Stromal cell of bone marrow (primary cell): ENCODE results near the gene GMPR2.

ENCODE experiments used
- DNase-seq: peaks from one replicate; pipeline ENCODE4 v3.0.0-alpha.2; 2012; ENCODE audit warnings: low read depth

GMPR2 gene

DNA sequence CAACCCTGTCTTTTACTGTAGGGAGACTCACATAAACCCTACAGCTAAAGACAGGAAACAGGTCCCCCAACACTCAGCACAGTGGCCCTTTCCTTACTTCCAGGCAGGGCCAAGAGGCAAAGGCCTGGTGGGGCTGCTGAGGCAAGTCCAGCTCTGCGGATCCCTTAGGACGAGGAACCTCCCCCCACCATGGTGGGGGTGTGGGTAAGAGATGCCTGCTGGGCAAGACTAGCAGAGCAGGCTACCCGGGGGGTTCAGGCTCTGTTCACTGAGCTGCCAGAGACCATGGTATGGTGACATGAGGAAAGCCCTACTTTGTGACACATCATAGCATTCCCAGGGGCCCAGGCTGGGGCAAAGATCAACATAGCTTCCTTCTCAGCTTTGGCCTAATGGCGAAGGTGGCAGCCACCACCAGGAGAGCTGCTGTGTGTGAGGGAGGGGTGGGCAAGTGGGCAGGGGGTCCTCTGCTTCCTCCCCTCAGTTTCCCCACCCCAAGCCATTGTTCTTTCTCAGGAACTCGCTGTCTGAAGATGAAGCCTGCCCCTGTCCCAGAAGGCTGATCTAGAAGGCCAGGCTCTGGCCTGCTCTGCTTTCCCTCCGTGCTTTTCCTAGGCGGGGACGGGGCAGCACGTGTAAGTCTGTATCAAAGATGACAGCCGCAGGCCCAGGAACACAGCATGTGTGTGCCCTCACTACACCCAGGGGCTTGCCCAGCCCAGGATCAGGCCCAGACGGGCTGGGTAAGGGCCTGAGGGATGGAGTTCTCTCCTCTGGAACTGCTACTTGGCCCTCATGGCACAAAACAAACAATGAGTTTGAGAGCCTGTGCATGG, 19.8 kb downstream of the GMPR2 start:
- no peak for DNase-seq

DNA sequence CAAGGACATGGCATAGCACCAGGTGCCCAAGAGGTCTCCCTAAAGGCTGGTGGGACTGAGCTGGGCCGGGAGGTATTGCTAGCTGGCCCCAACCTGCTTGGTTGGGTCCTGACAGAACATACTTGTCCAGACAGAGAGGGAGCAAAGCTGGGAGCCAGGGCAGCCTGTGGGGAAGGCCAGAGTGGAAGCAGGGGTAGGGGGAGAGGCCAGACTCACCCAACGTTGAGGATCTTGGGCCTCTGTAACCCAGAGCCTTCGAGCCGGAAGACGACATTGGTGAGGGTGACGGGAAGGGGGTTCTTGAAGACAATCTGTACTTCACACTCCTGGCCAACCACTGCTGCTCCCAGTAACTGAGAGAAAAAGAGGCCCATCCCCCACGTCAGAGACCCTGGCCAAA, 21.2 kb downstream of the GMPR2 start:
- DNase-seq, result no peak

DNA sequence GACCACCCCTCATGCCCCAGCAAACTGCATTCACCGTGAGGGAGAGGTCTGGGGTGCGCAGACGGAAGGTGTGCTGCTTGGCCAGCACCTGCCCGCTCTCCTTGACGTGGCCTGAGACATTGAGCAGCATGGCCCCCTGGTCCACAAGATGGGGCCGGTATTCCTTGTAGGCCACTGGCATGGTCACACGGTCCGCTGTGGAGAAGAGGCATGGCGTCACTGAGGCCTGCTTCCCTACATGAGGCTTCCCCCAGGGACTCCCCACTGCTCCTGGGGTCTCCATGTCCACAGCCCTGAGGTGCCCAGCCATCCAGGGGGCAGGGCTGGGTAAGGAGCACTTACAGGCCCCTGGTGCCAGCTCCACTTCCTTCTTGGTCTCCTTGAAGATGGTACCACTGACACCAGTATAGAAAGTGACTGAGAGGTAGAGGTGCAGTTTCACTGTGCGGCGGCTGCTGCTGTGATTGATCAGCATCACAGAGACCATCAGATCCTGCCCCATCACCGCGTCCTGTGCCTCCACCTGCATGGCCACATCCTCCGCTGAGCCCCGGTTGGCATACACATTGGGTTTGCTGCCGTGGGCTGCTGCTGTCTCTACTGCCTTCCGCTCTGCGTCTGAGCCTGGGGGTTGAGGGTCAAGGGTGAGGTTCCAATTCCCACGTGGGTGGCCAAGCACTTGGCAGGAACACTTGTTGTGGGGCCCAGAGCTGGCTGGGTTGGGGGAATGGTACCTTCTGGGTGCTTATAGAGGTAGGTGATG, 22.1 kb downstream of the GMPR2 start:
- DNase-seq, result no peak

DNA sequence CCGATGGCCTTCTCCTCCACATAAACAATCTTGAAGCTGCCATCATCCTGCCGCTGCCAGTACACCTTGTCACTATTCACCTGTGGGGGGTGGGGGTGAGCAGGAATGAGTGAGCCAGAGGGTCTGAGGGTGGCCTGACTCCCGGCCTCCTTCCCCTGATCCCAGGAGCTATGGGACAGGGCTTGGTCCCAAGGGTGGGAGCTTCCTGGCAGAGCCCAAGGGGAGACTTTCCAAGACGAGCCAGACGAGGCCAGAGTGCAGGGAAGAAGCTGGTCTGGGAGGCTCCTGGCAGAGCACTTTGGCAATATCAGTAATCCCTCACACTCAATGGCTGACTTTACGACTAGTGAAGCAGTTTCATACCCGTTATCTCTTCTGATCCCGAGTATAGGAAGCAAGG, 22.7 kb downstream of the GMPR2 start:
- DNase-seq, result no peak

DNA sequence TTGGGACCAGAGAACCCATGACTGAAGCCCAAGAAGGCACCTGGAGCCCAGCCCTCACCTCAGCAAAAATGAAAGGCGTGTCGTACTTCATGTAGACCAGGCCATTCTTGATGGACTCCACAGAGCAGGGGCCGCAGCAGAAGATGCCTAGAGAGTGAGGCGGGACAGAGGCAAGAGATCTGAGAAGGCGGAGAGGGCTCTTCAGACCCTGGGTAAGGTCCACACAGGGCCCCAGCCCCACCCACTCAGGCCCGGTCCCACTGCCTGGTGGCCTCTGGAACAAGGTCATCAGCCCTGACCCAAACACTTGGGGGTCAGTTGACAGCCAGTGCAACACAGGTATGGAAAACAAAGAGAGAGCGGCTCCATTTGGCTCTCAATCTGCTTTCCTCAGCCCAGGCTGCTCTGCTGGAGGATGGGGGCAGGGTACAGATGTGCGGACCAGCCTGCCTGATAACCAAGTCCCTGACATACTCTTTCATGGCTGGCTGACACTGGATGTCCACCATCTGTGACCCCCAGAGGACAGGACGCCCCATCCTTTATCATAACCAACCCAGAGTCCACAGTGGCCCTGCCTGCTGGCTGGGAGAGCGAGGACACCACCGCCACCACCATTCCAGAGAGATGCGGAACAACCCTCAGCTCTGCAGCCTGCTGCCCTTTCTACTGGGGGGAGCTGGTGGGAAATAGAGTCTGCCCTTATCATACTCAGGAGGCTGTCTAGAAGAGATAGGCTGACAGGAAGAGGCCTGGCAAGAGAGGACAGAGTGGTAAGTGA, 23.4 kb downstream of the GMPR2 start:
- DNase-seq, result no peak

DNA sequence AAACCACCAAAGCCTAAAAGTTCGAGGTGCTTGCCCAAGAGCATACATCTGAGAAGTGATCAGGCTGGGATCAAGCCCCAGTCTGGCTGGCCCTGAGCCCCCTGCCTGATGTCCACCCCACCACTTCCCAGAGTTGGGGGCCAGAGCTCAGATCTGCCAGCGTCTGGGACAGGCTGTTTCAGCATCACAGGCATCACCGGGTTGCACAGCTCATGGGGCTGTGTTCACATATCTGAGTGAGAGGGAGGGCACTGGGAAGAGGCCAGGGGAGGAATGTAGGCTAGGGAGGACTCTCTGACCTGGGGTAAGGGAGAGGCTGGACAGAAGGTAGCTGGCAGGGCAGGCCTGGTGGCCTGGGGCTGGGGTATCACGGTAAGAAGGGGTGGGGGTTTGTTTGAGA, 24.2 kb downstream of the GMPR2 start:
- DNase-seq, result no peak

DNA sequence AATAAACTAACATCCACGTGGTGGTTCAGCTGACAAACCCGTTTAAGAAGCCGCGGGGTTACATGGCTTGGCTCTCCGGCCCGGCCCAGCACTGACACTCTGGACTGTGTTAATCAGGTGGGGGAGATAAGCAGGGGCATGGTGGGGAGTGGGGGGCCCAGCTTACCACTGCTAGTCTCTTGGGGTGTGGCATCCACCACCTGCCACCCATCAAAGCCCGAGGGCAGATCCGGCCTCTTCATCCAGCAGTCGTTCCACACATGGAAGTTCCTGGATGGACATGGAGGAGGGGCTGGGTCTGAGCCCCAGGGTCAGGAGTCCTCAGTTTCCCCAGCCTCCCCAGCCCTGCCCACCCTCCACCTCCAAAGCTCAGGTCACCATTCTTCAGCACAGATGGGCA, 25.4 kb downstream of the GMPR2 start:
- DNase-seq, result no peak

DNA sequence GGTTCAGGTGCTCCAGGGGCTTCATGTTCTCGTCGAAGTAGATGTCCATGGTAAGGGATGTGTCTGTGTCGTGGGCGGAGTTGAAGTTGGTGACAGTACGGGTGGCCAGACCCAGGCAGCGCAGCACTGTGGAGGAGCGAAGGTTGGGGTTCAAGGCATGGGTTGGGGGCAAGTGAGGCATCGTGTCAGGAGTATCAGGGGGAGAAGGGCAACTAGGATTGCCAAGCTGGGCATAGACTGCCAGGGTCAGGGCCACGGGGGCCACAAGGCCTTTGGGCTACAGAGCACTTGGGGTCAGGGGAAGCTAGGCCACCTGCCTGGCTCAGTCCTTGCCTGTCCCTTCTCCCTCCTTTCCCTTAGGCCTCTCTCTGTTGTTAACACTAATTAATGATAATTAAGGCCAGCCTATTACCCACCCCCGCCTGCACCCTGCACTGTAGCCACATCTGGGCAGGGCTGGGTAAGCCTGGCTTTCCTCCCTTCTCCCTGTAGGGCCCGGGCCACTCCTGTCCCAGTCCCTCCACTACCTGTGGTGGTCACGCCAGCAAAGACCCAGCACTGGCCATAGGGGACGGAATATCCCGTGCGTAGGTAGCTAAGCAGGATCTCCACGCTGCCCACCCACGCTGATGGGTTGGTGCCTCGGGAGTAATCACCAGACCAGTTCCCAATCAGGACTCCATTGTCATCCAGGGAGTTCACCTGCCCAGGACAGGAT, 26.0 kb downstream of the GMPR2 start:
- no peak for DNase-seq

DNA sequence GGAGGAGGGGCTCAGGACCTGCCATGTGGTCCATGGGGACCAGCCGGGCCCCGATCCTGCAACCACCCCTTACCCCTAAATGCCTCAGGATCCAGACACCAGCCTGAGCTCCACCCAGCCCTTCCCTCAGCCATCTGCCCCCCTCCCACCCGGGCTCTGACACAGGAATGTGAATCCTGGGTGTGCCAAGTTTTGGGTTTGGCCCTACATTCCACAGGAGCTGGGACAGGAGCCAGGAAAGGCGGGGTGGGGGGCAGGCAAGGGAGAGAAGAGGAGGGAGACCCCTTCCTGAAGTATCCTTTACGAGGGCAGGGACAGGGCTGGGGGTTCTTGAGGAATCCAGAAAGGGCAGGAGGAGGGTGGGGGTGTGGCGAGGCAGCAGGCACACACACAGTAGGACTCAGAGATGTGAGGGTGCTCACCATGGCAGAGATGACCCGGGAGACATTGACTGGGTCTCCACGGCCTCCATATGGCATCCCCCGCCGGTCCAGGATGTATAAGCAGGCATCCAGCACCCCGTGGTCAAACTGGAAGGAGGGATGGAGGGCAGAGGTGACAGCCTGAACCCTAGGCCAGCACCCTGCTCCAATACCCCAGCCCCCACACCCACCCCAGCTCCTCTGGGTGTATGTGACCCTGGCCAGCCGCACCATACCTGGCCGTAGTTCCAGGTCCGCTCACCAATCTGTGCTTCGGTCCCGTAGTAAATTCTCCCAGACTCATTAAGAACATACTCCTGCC, 26.7 kb downstream of the GMPR2 start:
- DNase-seq, result no peak

DNA sequence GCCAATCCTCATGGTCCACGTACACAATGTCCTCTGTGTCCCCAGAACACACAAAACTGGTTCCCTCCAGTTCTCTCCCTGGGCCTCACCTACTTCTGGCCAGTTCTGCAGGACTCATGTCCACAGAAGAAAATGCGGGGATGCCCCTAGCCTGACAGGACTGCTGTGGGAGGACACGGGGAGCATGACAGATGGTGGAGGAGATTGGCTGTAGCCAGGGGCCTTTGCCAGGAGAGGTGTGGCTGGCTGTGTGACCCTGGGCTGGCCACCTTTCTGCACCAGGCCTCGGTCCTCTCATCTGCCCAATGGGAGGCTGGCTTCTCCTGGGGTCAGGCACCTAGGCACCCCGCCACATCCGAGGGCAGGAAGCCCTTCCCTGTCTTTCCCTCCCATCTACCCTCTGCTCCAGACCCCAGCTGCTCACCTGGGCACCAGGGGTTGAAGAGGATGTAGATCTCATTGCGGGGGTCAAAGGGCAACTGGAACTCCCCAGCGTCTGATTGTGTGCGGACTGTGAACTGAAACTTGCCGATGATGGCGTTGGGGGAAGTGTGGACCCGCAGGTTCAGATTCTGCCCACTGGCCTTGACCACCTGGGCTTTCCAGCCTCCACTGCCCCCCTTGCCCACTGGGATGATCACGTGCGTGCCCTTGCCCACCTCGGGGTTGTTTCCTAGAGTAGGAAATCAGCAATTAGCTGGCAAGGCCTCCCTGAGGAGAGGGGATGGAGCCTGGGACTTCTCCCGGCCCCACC, 27.5 kb downstream of the GMPR2 start:
- no peak for DNase-seq

DNA sequence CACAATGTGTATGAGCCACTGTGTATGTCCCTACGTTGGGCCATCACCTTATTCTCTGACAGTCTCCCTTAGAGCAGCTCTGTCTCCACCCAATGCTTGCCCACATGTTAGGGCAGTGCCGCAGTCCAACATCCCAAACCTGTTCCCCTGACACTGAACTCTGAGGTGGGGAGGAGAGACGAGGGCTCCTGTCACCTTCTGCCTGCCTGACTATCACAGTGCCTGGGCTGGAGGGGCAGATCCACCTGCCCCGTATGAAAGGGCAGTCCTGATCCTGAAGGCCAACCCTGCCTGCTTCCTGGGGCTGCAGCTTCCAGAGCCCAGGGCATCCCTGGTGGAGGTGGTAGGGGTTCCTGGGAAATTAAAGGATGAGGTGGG, 28.0 kb downstream of the GMPR2 start:
- DNase-seq, result no peak

DNA sequence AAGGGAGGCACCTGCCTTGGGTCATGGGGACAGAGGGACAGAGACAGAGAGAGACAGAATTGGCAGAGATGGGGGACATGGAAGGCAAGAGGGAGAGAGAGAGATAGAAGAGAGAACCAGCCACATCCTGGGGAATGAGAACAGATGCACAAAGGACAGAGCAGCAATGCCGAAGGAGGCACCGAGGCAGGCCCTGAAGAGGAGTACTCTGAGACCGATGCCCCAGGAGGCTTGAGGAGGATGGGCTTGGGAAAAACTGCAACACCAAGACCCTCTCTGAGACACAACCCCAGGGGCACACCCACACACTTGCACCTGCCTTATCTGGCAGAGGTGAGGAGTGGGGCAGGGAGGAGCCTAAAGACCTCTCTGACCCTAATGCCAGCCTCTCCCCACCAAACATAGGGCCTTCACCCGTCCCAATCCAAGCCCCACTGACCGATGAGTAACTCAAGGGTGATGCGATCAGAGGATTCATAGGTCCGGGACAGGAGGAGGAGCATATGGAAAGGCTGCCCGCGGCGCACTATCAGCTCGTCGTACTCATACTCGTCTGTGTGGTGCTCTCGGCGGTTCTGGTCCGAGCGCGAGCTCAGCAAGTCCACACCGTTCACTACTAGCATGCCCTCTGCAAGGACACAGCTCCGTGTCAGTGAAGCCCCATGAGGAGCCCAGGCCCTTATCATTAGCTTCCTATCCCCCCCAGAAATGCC, 28.7 kb downstream of the GMPR2 start:
- no peak for DNase-seq

DNA sequence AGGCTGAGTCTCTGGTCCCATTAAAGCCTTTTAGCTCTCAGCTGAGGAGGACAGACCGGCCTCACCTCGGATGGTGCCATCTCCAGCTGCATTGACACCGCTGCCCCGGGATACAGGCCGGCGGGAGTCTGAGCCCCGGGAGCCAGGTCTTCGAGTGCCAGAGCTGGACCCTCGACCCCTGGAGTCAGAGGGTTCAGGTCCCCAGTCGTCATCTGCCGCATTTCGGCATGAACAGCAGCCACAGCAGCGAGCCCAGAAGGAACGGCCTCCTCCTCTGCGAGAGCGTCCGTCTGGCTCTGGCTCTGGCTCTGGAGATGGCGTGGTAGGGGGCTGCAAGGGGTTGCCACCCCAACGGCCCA, 29.2 kb downstream of the GMPR2 start:
- no peak for DNase-seq

DNA sequence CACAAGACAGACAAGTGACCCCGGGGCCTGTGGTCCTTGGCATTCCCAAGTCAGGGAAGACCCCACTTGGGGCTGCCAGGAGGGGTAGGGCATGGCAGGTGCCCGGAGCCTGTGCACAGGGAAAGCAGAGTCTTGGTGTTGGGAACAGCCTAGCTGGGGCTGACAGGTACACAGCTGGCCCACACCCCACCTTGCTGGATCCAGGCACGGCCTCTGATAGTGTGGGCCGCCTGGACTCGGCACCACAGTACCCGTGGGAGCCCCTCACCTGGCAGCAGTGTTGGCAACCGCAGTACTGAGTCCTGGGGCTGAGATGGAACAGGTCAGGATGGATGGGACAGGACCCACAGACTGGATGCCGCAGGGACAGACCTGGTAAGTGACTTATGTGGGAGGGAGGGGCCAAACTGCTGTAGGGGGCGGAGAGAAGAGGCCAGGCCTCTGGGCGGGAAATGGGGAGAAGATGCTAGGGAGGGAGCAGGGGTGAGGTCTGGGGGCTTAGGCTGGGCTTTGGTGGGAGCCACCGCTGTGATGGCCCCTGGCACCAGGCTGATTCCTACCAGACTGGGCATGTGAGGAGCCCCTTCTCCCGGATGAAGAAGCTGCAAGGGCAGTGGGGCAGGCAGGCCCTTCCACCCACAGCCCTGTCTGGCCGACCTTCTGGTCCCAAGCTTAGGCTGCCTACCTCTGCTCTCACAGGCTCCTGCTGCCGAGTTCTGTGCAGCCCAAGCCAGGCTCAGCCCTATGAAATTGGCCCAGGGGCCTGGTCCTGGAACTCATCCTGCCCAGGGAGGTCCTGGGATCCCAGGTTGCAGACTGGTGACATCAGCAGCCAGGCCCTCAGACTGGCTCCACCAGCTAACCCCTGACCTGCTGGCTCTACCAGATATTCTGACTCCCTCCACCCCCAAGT, 30.3 kb downstream of the GMPR2 start, which contains the start of gene TGM1:
Gene TGM1 (minus strand): TSS at position 357 of the 913 bp plus-strand sequence. CDS start 825 bp downstream, outside the sequence.
- no peak for DNase-seq

DNA sequence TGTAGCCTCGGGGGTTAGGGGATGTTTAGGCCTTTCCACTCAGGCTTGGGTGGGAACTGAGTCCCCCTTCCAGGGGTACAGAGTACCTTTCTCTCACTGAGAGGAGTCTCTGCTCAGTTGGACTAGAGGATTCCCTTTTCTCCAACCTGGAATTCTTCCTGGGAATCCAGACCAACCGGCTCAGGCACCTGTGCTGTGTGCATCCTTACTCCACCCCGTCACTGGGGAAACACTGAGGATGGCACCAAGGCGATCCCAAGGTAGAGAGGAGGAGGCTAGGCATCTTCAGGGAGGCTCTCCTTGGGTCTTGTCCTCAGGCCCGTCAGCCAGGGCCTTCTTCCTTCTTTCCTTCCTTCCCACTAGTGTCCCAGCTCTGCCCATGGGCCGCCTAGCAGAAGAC, 31.1 kb downstream of the GMPR2 start:
- DNase-seq, result no peak

DNA sequence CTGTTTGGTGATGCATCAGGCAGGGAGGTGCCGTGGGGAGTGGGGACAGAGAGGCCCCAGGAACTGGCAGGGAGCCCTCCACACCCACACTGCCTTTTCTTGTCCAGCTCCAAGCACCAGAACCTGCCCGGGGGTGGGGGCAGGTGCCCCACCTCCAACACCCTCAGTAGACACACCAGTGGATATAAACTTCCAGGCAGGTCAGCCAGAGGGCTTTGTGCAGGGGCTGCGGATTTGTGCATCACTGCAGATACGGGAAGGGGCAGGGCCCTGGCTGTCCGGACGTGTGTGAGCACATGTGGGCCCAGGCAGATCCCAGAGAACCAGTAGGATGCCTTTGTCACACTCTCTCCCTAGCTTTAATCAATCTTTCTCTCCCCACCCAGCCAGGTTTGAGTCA, 31.6 kb downstream of the GMPR2 start:
- no peak for DNase-seq

DNA sequence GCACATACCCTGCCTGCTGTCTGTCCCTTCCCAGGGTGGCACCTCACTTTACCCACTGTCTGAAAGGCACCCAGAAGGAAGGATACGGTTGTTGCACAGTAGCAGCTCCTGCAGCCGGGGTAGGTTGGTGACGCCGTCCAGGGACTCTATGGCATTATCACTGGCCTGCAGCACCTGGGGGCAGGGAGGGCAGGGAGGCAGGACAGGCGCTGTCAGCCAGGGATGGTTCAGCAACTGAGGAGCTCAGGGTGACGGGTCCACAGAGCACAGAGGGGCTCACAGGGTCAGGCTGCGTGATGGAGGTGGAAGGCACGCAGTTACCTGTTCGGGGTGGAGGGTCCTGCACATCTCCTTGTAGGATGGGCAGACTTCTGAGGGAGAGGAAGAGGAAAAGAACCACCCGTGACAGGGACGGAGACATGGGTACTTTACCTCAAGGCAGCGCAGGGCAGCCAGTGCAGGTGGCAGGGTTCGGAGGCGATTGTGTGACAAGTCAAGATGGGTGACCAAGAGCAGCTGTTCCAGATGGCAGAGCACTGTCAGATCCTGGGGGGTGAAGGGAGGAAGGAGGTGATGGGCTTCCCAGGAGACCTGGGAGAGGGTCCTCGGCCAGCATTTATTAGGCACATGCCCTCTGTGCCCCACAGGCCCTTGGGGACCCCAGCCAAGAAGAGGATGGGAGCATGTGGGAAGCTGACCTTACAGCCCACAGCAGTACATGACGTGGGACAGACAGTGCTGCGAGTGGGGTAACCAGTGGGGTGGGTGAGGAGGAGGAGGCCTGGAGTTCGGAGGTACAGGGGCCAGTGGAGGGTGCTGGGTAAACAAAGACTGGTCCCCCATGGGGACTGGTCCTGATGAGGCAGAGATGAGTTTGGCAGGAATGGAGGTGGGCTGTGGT, 33.9 kb downstream of the GMPR2 start:
- DNase-seq, result no peak

DNA sequence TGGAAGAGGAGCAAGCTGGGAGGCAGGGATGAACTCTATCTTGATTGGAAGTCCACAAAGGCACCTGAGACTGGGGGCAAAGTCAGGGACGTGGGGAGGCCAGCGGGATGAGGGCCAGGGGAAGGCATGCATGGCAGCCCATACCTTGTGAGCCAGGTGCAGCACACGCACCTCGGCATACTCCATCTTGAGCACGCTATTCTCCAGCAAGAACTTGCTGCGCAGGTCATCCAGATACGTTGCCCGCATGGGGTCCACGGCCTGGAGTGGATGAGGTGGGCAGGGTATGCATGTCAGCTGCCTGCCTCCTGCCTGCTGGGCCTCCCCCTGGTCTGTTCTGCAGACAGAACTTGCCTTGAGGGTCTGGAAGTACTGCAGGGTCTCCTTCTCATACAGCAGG, 34.8 kb downstream of the GMPR2 start:
- DNase-seq, result no peak
